ENCODE measurements around the gene RSL1D1. TPM values are rescaled to one million over a fixed set of nuclear protein-coding genes. Genes with fewer than 3 reads are reported as not detected.
"Not testable (repeated sequence)": the region's sequence is repeated elsewhere in the genome, so short reads cannot be mapped to it uniquely, and the experiment has no call there.

The RSL1D1 gene
- total and polyA plus RNA-seq, 2 of the 8 experiments (the other 6 are each of a cell fraction or from before 2014, with no cell fraction given) = 41.3 to 292 TPM

- FAIRE-seq = not testable (repeated sequence)
- POLR2A ChIA-PET (ENCODE audit: partially characterized antibody) = interaction anchor here (1.0 kb wide), 2 partner anchors 34 to 77 kb away, joined by 3 read pairs; partner anchors contain the start of gene TXNDC11
- WGBS, 2 experiments (ENCODE audit: extremely low coverage in 1 of 2, insufficient coverage in 1 of 2, insufficient read length in 1 of 2, insufficient replicate concordance in 2 of 2, low coverage in 1 of 2, low lambda C conversion rate in 2 of 2, missing lambda C conversion rate in 1 of 2) = 94% methylated on average over 11 of the region's 13 CpGs; no CpG with 5 or more reads in 1 of the 2 experiments
Measured at GRCh38 chr16:11818970-11819369, 32.4 kb downstream of the RSL1D1 start.

More at GRCh38 chr16:11818970-11819369, 32.4 kb downstream of the RSL1D1 start:
- H3K36me3 ChIP-seq (ENCODE audit: control insufficient read depth in 2 of 4, insufficient read depth in 4 of 4, low read length in 3 of 4); CTCF ChIA-PET (ENCODE audit: partially characterized antibody); H3K14ac ChIP-seq (ENCODE audit: insufficient read length); H3K9ac ChIP-seq (replicated peaks in 1 of 4; ENCODE audit: extremely low read depth in 1 of 4, low read depth in 3 of 4, low read length in 3 of 4); H2AK5ac ChIP-seq (ENCODE audit: low read depth, low read length); H3K4me2 ChIP-seq (ENCODE audit: insufficient read depth in 1 of 2, low read depth in 2 of 2, low read length in 2 of 2); H3K9me3 ChIP-seq (ENCODE audit: insufficient read depth in 2 of 2, low read depth in 1 of 2, low read length in 1 of 2); H3K27ac ChIP-seq (ENCODE audit: low read depth, low read length); H3K79me2 ChIP-seq (ENCODE audit: control insufficient read depth in 1 of 2, insufficient read depth in 2 of 2, low read length in 2 of 2); H2BK5ac ChIP-seq (ENCODE audit: low read depth, low read length); H2BK20ac ChIP-seq (ENCODE audit: low read length); H3K23ac ChIP-seq (ENCODE audit: insufficient read length); H2BK120ac ChIP-seq (replicated peaks; ENCODE audit: low read depth, low read length); H3K23me2 ChIP-seq (ENCODE audit: low read depth, low read length); H3K79me1 ChIP-seq (ENCODE audit: low read depth, low read length); H3K56ac ChIP-seq (replicated peaks; ENCODE audit: insufficient read length, low read depth, low read length); H3K4me3 ChIP-seq (ENCODE audit: extremely low read depth in 1 of 4, insufficient read depth in 2 of 4, low read depth in 3 of 4, low read length in 4 of 4); H4K20me1 ChIP-seq (replicated peaks in 1 of 2; ENCODE audit: control insufficient read depth in 1 of 2, insufficient read depth in 2 of 2, low read length in 2 of 2); H3K4me1 ChIP-seq (replicated peaks in 1 of 4; ENCODE audit: control insufficient read depth in 3 of 4, insufficient read depth in 4 of 4, low read length in 3 of 4); H3K27me3 ChIP-seq (replicated peaks in 1 of 4; ENCODE audit: control insufficient read depth in 3 of 4, extremely low read depth in 1 of 4, insufficient read depth in 3 of 4, low read length in 3 of 4); H2BK12ac ChIP-seq (ENCODE audit: low read depth, low read length); H3K18ac ChIP-seq (ENCODE audit: extremely low read depth, low read length); H3K4ac ChIP-seq (replicated peaks; ENCODE audit: insufficient read length, low read depth, low read length); H4K8ac ChIP-seq (ENCODE audit: extremely low read depth, insufficient read depth, low read length); H2BK15ac ChIP-seq (ENCODE audit: low read length); H4K5ac ChIP-seq (ENCODE audit: insufficient read length, low read depth, low read length); DNase-seq (ENCODE audit: low read depth in 1 of 2, low spot score in 2 of 2); H2AFZ ChIP-seq (ENCODE audit: low read length); H4K91ac ChIP-seq (replicated peaks; ENCODE audit: insufficient read length, low read length): not testable (repeated sequence)

All from H1 (cell line).